GM21367 (cell line): ENCODE data around the gene STAT2.
A peak's percentile ranks its signal among the peaks of the same experiment; 100 is the strongest.
"Not testable (repeated sequence)": the region's sequence is repeated elsewhere in the genome, so short reads cannot be mapped to it uniquely, and the experiment has no call there.

ENCODE experiments used
- ATAC-seq: cut with Tn5 transposase; IDR thresholded peaks from one replicate; pipeline ENCODE4 v1.9.1; 2021; ENCODE audit not compliant: unreplicated experiment

The STAT2 gene

DNA sequence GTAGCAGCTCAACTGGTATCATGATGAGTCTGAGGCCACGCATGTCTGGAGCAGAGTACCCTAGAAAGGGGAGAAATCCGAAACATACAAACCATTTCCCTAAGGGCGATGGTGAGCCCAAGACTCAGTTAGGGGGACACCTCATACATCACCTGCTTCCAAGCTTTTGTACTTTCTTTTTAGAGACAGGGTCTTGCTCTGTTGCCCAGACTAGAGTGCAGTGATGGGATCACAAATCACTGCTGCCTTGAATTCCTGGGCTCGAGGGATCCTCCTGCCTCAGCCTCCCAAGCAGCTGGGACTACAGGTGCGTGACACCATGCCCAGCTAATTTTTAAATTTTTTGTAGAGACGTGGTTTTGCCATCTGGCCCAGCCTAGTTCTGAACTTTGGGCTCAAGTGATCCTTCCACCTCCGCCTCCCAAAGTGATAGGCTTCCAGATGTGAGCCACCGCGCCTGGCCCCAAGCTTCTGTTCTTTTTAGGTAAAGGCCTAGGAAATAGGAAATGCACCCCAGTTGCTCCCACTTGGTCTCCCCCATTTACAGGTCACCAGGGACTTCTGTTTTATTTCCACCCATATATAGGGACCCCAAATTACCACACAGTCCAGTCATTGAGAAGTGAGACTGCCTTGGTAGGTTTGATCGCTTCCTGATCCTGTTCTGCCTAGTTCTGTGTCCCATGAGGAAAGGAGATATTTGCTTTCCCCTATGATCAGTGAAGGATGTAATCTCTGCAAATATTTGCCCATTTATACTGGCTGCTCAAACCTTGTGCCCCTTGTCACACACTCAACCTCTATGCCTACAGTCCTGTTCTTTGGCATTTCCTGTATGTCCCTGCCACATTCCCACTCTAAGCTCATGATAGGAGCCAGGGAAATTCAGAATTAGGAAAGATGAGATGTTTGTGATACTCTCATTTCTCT, 2.5 kb upstream of the STAT2 start, which contains the start of gene APOF:
APOF (minus strand) TSS at position 728 of the 930 bp plus-strand sequence; CDS start at position 616, 112 bp downstream.
- no peak for ATAC-seq

DNA sequence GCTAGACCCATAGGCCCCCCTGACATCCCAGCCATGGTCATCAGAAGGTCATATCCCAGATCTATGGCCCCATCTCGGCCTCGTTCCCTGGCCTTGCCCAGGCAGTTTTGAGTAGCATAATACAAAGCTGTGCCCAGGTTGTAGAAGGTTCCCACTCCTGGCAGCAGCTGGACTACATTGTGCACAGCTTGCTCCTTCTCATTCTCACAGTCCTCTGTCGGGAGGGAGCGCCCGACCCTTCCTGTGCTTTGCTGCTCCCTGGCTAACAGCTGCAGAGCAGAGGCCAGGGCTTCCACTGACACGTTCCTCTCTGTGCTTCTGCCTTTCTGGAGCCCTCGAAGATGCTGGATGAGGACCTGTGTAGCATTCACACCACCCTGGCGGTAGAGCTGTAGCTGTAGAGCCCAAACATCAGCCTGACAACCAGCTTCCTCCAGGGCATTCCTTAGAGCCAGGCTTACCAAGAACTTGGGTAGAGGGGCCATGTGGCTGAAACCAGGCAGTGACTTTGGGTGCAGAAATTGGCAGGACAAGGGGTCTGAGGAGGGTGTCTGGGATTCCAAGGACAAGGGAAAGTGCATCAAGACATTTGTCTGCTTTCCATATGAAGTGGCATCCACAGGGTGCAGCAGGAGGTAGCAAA, 1.7 kb upstream of the STAT2 start:
- ATAC-seq = no peak

DNA sequence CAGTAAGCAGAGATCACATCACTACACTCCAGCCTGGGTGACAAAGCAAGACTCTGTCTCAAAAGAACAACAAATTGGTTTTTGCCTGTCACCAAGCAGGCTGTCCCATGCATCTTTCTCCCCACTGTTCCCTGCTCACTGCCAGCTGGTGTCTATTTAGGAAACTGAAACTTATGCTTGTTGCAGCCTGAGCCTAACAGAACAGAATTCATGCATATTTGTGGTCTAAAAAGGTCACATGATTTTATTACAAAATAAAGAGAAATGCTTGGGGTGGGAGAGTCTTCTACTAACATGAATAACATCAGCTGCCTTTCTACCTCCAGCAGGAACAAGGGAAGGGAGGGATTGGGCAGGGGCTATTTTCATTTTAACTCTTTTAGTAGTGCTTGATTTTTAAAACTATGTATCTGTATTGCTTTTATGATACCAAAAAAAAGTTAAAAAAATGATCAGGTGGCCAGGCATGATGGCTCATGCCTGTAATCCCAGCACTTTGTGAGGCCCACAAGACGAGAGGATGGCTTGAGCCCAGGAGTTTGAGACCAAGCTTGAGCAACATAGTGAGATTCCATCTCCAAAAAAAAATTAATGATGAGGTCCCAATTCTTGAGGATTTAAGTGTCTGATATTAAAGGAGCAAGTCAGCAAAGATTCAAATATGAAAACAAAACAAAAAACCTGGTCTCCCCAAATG, 923 bp downstream of the STAT2 start:
- no peak for ATAC-seq

GRCh38 chr12:56351325-56351724, 8.6 kb downstream of the STAT2 start:
- ATAC-seq = no peak

- no peak for ATAC-seq
Measured at GRCh38 chr12:56350662-56351061, 9.2 kb downstream of the STAT2 start.

GRCh38 chr12:56348776-56349175, 11.1 kb downstream of the STAT2 start:
- ATAC-seq = no peak

DNA sequence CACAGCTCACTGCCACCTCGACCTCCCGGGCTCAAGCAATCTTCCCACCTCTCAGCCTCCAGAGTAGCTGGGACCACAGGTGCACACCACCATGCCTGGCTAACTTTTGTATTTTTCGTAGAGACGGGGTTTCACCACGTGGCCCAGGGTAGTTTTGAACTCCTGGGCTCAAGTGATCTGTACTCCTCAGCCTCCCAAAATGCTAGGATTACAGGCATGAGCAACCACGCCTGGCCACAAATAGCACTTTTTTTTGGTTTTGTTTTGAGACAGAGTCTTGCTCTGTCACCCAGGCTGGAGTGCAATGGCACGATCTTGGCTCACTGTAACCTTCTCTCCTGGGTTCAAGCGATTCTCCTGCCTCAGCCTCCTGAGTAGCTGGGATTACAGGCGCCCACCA, 12.7 kb downstream of the STAT2 start:
- ATAC-seq = not testable (repeated sequence)

DNA sequence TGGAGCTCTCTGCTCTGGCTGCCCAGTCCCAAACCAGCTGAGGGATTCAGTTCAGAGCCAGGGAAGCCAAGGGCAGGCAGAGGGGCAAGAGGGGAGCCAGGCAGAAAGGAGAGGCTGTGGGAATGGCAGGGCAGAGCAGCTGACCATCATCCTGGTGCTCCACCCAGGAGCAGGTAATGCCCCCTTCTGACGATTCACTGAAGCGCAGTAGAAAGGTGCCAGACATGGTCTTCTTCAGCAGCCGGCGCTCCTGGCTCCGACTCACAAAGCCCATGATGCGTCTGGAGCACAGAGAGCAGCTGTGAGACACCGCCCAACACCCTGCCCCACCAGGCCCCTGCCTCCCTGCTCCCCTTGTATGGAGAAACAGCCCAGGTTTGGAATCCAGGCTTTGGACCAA, 13.2 kb downstream of the STAT2 start:
- ATAC-seq = no peak

- not testable (repeated sequence) for ATAC-seq
Measured at GRCh38 chr12:56342290-56342689, 17.6 kb downstream of the STAT2 start.

- no peak for ATAC-seq
Measured at GRCh38 chr12:56341616-56342015, 18.3 kb downstream of the STAT2 start.

DNA sequence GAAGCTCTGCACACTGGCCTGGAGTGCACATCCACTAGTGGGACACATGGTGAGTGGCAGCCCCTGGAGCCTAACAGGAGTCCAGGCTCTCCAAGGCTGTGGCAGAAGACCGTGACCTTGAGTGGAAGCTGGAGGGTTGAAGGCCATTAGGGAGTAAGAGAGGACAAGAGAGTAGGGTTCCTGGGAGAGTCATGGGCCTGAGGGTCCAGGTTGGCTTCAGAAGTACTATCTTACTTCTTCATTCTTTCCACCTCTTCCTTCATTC, 20.8 kb downstream of the STAT2 start:
- ATAC-seq = no peak

DNA sequence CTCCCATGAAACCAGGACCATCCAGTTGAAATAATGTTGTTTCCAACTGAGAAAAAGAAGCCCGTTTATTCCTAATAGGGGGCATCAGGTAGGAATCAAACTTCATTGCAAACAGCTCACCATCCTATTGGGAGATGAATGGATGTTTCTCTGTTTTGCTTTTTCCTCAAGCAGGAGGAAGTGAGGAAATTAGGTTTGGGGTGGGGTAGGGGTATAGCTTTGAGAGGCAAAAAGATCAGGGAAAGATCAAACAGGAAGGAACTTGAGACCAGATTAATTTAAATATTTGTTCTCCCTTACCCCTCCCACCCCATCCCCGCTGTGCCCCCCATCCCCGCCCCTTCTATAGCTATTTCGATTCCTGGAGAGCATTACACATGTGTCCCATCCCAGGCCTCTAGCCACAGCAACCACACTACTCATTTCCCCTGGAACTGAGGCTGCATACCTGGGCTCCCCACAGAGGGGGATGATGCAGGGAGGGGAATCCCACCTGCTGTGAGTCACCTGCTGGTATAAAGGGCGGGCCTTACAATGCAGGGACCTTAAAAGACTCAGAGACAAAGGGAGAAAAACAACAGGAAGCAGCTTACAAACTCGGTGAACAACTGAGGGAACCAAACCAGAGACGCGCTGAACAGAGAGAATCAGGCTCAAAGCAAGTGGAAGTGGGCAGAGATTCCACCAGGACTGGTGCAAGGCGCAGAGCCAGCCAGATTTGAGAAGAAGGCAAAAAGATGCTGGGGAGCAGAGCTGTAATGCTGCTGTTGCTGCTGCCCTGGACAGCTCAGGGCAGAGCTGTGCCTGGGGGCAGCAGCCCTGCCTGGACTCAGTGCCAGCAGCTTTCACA, 21.4 kb downstream of the STAT2 start, which contains the start of gene IL23A:
IL23A (plus strand) TSS at position 577 of the 850 bp plus-strand sequence; CDS start at position 738, 161 bp downstream.
- ATAC-seq = no peak

- no peak for ATAC-seq
Measured at GRCh38 chr12:56337753-56338251, 22.1 kb downstream of the STAT2 start.

DNA sequence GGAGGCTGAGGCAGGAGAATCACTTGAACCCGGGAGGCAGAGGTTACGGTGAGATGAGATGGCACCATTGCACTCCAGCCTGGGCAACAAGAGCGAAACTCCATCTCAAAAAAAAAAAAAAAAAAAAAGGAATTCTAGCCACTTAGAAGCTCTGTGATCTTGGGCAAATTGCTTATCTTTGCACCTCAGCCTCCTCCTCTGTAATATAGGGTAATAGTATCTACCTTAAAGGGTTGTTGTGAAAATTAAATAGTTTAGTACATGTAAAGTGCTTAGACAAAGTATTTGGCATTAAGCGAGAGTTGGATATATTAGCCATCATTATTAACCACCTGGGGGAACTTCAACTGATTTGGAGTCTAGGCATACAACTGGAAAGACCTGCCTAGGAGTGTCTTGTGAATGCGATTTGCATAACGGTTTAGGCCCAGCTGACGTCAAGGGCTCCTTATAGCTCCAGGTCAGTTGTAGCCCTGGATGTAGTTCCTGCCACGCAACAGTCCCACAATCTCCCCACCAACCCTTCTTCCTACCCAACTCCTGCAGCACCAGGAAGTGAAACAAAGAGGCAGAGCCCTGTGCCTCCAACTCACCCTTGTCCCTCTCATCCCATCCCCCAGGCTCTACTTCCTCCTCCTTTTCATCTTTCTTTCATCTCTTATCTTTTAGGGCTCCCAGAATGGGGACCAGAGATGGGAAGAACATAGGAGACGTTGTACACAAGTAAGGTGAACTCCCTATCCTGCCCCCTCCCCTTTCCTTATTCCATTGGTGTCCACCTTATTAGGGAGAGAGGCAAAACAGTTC, 23.3 kb downstream of the STAT2 start:
- no peak for ATAC-seq

- not testable (repeated sequence) for ATAC-seq
Measured at GRCh38 chr12:56335527-56335926, 24.4 kb downstream of the STAT2 start.

- ATAC-seq = no peak
Measured at GRCh38 chr12:56334490-56334793, 25.5 kb downstream of the STAT2 start.

- peak; percentile 78 for ATAC-seq
Measured at GRCh38 chr12:56333679-56334489, 26.0 kb downstream of the STAT2 start, which contains the start of gene PAN2. Gene PAN2 (minus strand): TSS chr12:56334000. CDS start chr12:56333094, 906 bp downstream.

DNA sequence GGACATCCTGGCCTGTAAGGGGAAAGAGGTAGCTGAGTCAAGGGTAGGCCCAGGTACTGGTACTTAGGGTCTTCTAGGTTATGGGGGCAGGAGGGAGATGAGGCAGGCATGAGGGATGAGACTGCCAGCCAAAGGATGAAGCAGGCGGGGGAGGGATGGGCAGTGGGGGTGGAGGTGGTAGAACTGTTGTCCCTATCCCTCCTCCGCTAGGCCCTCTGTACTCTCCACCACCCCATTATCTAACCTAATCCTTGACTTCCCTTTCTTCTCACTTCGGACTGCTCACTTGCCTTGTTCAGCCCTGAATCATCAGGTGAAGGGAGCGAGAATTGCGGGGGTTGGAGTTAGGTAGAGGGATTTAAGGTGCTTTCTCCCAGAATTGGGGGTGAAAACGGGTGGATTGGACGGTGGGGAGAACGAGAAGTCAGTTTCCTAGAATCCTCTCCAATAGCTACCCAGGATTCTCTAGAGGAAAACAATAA, 26.7 kb downstream of the STAT2 start:
- no peak for ATAC-seq
